OCI-LY3 (cell line): Measurements from ENCODE around the gene DESI2.

ENCODE experiments used
- EZH2phosphoT487 ChIP-seq: fragments of 200-600 bp; shearing (Covaris generic); IDR thresholded peaks from 2 replicates; pipeline ENCODE4 v1.6.1; 2018; ENCODE audit warnings: antibody characterized with exemption, mixed run types, low read depth
- TF ChIP-seq, protein P1 (sequence below): fragments of 200-600, 300-600 bp; sonication (generic); IDR thresholded peaks from 2 replicates; pipeline ENCODE4 v1.5.1; 2014; ENCODE audit warnings: antibody characterized with exemption, low read length, low read depth

DNA sequence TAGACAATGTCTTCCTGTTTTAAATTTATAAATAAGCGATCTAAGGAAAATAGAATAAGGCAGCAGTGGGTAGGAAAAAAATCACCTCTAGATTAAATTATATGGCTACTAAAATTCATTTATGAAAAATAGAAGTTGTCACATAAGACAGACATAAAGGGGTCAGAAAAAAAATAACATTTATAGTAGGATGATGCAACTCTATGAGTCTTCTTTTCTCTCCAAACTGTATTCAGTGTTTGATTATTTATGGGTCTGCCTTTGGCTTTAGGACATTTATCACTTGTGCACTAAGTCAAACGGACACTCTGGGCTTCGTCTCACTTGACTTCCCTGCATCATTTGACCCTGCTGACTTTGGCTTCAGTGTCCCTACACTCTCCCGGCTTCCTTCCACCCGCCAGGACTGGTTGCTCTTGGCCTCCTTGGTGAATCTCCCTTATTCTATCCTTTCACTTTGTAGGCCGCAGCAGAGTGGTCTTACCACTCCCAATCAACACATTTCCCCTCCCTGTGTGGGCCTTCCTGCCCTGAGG lies 47.0 kb upstream of the DESI2 start:
- TF ChIP-seq, protein P1, sequence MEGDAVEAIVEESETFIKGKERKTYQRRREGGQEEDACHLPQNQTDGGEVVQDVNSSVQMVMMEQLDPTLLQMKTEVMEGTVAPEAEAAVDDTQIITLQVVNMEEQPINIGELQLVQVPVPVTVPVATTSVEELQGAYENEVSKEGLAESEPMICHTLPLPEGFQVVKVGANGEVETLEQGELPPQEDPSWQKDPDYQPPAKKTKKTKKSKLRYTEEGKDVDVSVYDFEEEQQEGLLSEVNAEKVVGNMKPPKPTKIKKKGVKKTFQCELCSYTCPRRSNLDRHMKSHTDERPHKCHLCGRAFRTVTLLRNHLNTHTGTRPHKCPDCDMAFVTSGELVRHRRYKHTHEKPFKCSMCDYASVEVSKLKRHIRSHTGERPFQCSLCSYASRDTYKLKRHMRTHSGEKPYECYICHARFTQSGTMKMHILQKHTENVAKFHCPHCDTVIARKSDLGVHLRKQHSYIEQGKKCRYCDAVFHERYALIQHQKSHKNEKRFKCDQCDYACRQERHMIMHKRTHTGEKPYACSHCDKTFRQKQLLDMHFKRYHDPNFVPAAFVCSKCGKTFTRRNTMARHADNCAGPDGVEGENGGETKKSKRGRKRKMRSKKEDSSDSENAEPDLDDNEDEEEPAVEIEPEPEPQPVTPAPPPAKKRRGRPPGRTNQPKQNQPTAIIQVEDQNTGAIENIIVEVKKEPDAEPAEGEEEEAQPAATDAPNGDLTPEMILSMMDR, result no peak
- no peak for TF ChIP-seq EZH2phosphoT487
